Astrocyte (in vitro differentiated cells and primary cell): ENCODE data around the gene KDM7A. TPM values are rescaled to one million over a fixed set of nuclear protein-coding genes. Genes with fewer than 3 reads are reported as not detected.

Experiments used
- DNase-seq: peaks from one replicate; pipeline ENCODE4 v3.0.0-alpha.2; 2010; ENCODE audit warnings: low read depth
- FAIRE-seq: peaks from 2 replicates; lab custom pipeline; 2011; peaks lifted over from hg19 to GRCh38; lab: Jason Lieb, UNC
- H2AFZ ChIP-seq: 2 replicates; pipeline ENCODE4 v1.6.0; 2012; ENCODE audit warnings: low read depth, low read length, inconsistent platforms
- H3K27ac ChIP-seq: 2 replicates; pipeline ENCODE4 v1.5.1; 2011; ENCODE audit warnings: low read depth, low read length, inconsistent platforms
- H3K27me3 ChIP-seq: 2 replicates; pipeline ENCODE4 v1.6.0; 2011; ENCODE audit warnings: low read length, inconsistent platforms; ENCODE audit not compliant: insufficient read depth
- H3K36me3 ChIP-seq: 2 replicates; pipeline ENCODE4 v1.5.1; 2011; ENCODE audit warnings: low read length, inconsistent platforms; ENCODE audit not compliant: insufficient read depth
- H3K4me1 ChIP-seq: 2 replicates; pipeline ENCODE4 v1.5.1; 2011; ENCODE audit warnings: low read length, inconsistent platforms; ENCODE audit not compliant: insufficient read depth
- H3K4me2 ChIP-seq: 2 replicates; pipeline ENCODE4 v1.6.0; 2012; ENCODE audit warnings: low read length, inconsistent platforms
- H3K4me3 ChIP-seq: 2 replicates; pipeline ENCODE4 v1.5.1; 2011; ENCODE audit warnings: low read depth, mild to moderate bottlenecking, low read length, inconsistent platforms; ENCODE audit not compliant: insufficient read depth
- H3K79me2 ChIP-seq: 2 replicates; pipeline ENCODE4 v1.6.0; 2012; ENCODE audit warnings: mild to moderate bottlenecking, low read length, inconsistent platforms; ENCODE audit not compliant: insufficient read depth
- H3K9ac ChIP-seq: 2 replicates; pipeline ENCODE4 v1.6.0; 2012; ENCODE audit warnings: mild to moderate bottlenecking, low read length, inconsistent platforms
- H3K9me3 ChIP-seq: 2 replicates; pipeline ENCODE4 v1.5.1; 2012; ENCODE audit warnings: low read depth, mild to moderate bottlenecking, low read length, inconsistent platforms; ENCODE audit not compliant: insufficient read depth
- H4K20me1 ChIP-seq: 2 replicates; pipeline ENCODE4 v1.6.0; 2012; ENCODE audit warnings: low read length, inconsistent platforms; ENCODE audit not compliant: insufficient read depth
- H3K27ac Mint-ChIP-seq: one replicate; pipeline ENCODE4 v1.8.0; 2021; ENCODE audit warnings: mild to moderate bottlenecking, mixed read lengths; ENCODE audit not compliant: unreplicated experiment
- H3K27me3 Mint-ChIP-seq: one replicate; pipeline ENCODE4 v1.8.0; 2021; ENCODE audit warnings: low read depth, mixed read lengths; ENCODE audit not compliant: unreplicated experiment
- H3K36me3 Mint-ChIP-seq: one replicate; pipeline ENCODE4 v1.8.0; 2021; ENCODE audit warnings: low read depth, mixed read lengths; ENCODE audit not compliant: unreplicated experiment
- H3K4me1 Mint-ChIP-seq: one replicate; pipeline ENCODE4 v1.8.0; 2021; ENCODE audit warnings: low read depth, mixed read lengths; ENCODE audit not compliant: unreplicated experiment
- H3K4me3 Mint-ChIP-seq: one replicate; pipeline ENCODE4 v1.8.0; 2021; ENCODE audit warnings: mild to moderate bottlenecking, moderate library complexity, mixed read lengths; ENCODE audit not compliant: unreplicated experiment
- H3K9me3 Mint-ChIP-seq: one replicate; pipeline ENCODE4 v1.8.0; 2021; ENCODE audit warnings: mild to moderate bottlenecking, mixed read lengths; ENCODE audit not compliant: unreplicated experiment
- EZH2 ChIP-seq: IDR thresholded peaks from 2 replicates; pipeline ENCODE4 v1.6.1; 2012; ENCODE audit warnings: mild to moderate bottlenecking, low read length, inconsistent platforms; ENCODE audit not compliant: insufficient read depth
- total RNA-seq: library from RNA; stranded (reverse); gene quantifications from 2 replicates; pipeline ENCODE4 v1.2.1, GENCODE V29; 2021
- TF ChIP-seq, protein P1 (sequence below): IDR thresholded peaks from 2 replicates; pipeline ENCODE4 v1.5.1; 2011; ENCODE audit warnings: low read depth, mild to moderate bottlenecking, inconsistent platforms, low read length, moderate library complexity; ENCODE audit not compliant: insufficient read depth

Gene KDM7A
- total RNA-seq, 1 donor from 2014 or later: 5.4 TPM

DNA sequence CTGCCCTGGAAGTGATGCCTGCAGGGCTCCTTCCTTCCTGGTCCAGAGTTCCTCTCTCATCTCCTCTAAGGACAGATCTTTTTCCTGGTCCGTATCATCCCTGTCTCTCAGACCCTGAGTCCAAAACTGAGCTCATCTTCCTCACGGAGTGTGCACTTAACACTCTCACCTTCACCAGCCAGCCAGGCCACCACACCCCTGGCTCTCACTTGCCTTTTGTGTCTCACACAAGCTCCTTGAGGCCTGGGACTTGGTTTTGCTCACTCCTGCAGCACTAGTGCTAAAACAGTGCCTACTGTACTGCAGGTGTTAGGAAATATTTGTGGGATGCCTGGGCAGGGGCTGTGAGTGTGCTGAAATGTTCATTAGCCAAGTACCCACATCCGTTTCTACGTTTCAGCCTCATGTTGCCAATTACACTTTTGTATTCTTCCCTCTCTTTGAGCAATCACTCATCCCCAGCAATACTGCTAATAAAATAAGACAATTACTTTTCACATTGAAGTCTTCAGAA, 92.6 kb downstream of the KDM7A start:
- no peak for FAIRE-seq

DNA sequence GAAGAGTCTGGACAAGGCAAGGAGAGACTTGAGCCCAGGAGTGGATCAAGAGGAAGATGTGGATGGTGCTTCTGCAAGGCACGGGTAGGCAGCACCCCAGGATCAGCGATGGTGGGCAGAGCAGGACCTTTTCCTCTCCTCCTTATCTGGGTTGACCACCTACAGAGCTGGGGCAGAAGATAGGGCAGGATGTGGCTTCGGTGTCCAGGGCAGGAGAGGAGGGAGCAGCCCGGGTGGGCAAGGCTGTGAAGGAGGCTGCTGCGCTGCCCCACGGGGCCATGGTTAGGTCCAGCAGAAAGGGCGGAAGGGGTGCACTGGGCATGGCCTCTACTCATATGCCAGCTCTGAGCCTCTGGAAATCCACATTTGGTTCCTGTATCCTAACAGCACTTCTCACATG, 94.0 kb downstream of the KDM7A start:
- Histone ChIP-seq H4K20me1 (no peaks in the 10 kb centered on the region), H3K4me2 (no peak overlapping the region), H2AFZ (no peak overlapping the region), H3K4me3 (no peak overlapping the region), H3K27ac (no peak overlapping the region), H3K27me3 (peaks cover 12% of the 10 kb centered on the region), H3K36me3 (no peaks in the 10 kb centered on the region), H3K9me3 (no peaks in the 10 kb centered on the region), H3K4me1 (no peaks in the 10 kb centered on the region), H3K79me2 (no peaks in the 10 kb centered on the region), H3K9ac (no peak overlapping the region)
- DNase-seq (no peak), FAIRE-seq (no peak)
- Mint-ChIP-seq H3K36me3 (peaks cover 6% of the 10 kb centered on the region), H3K4me3 (no peak overlapping the region), H3K4me1 (no peaks in the 10 kb centered on the region), H3K9me3 (no peaks in the 10 kb centered on the region), H3K27me3 (peaks cover 16% of the 10 kb centered on the region), H3K27ac (no peak overlapping the region)
- TF ChIP-seq, protein P1, sequence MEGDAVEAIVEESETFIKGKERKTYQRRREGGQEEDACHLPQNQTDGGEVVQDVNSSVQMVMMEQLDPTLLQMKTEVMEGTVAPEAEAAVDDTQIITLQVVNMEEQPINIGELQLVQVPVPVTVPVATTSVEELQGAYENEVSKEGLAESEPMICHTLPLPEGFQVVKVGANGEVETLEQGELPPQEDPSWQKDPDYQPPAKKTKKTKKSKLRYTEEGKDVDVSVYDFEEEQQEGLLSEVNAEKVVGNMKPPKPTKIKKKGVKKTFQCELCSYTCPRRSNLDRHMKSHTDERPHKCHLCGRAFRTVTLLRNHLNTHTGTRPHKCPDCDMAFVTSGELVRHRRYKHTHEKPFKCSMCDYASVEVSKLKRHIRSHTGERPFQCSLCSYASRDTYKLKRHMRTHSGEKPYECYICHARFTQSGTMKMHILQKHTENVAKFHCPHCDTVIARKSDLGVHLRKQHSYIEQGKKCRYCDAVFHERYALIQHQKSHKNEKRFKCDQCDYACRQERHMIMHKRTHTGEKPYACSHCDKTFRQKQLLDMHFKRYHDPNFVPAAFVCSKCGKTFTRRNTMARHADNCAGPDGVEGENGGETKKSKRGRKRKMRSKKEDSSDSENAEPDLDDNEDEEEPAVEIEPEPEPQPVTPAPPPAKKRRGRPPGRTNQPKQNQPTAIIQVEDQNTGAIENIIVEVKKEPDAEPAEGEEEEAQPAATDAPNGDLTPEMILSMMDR: no peak
- TF ChIP-seq EZH2: no peak

More for the DNA sequence above, 92.6 kb downstream of the KDM7A start:
- Histone ChIP-seq H3K9me3 (no peaks in the 10 kb centered on the region), H3K27ac (no peak overlapping the region), H3K27me3 (peaks cover 12% of the 10 kb centered on the region), H4K20me1 (no peaks in the 10 kb centered on the region), H3K79me2 (no peaks in the 10 kb centered on the region), H3K9ac (no peak overlapping the region), H3K4me2 (no peak overlapping the region), H3K4me1 (no peaks in the 10 kb centered on the region), H2AFZ (no peak overlapping the region), H3K4me3 (no peak overlapping the region), H3K36me3 (no peaks in the 10 kb centered on the region)
- Mint-ChIP-seq H3K27me3 (peaks cover 16% of the 10 kb centered on the region), H3K4me1 (no peaks in the 10 kb centered on the region), H3K4me3 (no peak overlapping the region), H3K36me3 (peaks cover 6% of the 10 kb centered on the region), H3K9me3 (no peaks in the 10 kb centered on the region), H3K27ac (no peak overlapping the region)
- no peak for TF ChIP-seq EZH2
- TF ChIP-seq, protein P1: no peak
- DNase-seq: no peak

- Histone ChIP-seq H3K27me3 (peaks cover 12% of the 10 kb centered on the region), H4K20me1 (no peaks in the 10 kb centered on the region), H3K79me2 (no peaks in the 10 kb centered on the region), H3K4me1 (no peaks in the 10 kb centered on the region), H3K36me3 (no peaks in the 10 kb centered on the region), H3K4me2 (no peak overlapping the region), H3K27ac (no peak overlapping the region), H2AFZ (no peak overlapping the region), H3K4me3 (no peak overlapping the region), H3K9ac (no peak overlapping the region), H3K9me3 (no peaks in the 10 kb centered on the region)
- Mint-ChIP-seq H3K4me1 (no peaks in the 10 kb centered on the region), H3K9me3 (no peaks in the 10 kb centered on the region), H3K36me3 (peaks cover 6% of the 10 kb centered on the region), H3K4me3 (no peak overlapping the region), H3K27me3 (peaks cover 16% of the 10 kb centered on the region), H3K27ac (no peak overlapping the region)
- DNase-seq: no peak
- TF ChIP-seq EZH2: no peak
- no peak for FAIRE-seq
These were observed 94.9 kb downstream of the KDM7A start for GRCh38 chr7:140081774-140082425.
